Mammary epithelial cell (primary cell): ENCODE data around the gene WDR1.

Source experiments
- EZH2 ChIP-seq: IDR thresholded peaks from 2 replicates; pipeline ENCODE4 v1.6.1; 2012; ENCODE audit warnings: low read length, inconsistent platforms, borderline replicate concordance
- TF ChIP-seq, protein P1 (sequence below), 2 donors: IDR thresholded peaks in 1 of 2; conservative IDR thresholded peaks in 1 of 2; 2 replicates each; pipeline ENCODE4 v1.5.1; 2011 to 2012; ENCODE audit warnings: inconsistent platforms in 2 of 2, low read length in 2 of 2, mild to moderate bottlenecking in 2 of 2, control low read depth in 1 of 2, low read depth in 1 of 2; ENCODE audit not compliant: insufficient read depth in 1 of 2; ENCODE audit errors: extremely low read depth in 1 of 2

DNA sequence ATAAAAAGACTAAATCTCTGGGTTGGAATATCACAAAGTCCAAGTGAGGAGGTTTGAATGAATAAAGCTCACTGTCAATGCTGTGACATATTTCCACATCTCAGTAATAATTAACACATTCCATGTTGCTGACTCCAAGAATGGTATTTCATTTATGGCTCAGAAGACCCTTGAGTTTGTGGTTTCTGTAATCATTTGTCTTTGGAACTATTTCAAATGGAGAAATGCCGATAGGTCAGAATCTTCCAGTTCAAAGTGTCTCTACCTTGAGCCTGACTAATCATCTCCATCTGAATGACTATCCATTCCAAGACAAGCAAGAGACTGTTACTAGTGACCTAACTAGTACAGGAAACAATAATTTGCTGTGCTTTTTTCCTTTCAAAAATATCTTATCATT lies 71.1 kb downstream of the WDR1 start:
- TF ChIP-seq, protein P1, sequence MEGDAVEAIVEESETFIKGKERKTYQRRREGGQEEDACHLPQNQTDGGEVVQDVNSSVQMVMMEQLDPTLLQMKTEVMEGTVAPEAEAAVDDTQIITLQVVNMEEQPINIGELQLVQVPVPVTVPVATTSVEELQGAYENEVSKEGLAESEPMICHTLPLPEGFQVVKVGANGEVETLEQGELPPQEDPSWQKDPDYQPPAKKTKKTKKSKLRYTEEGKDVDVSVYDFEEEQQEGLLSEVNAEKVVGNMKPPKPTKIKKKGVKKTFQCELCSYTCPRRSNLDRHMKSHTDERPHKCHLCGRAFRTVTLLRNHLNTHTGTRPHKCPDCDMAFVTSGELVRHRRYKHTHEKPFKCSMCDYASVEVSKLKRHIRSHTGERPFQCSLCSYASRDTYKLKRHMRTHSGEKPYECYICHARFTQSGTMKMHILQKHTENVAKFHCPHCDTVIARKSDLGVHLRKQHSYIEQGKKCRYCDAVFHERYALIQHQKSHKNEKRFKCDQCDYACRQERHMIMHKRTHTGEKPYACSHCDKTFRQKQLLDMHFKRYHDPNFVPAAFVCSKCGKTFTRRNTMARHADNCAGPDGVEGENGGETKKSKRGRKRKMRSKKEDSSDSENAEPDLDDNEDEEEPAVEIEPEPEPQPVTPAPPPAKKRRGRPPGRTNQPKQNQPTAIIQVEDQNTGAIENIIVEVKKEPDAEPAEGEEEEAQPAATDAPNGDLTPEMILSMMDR (conservative IDR thresholded peaks at IDR 0.05 in 1 of 2, IDR thresholded peaks at IDR 0.05 in 1 of 2; ENCODE audit: extremely low read depth in 1 of 2, insufficient read depth in 1 of 2, low read depth in 1 of 2, low read length in 2 of 2) = no peak
- TF ChIP-seq EZH2 = no peak
